Measurements from ENCODE around the gene RSRC2.
"Not testable (repeated sequence)": the region's sequence is repeated elsewhere in the genome, so short reads cannot be mapped to it uniquely, and the experiment has no call there.

- TF ChIP-seq, protein P1, sequence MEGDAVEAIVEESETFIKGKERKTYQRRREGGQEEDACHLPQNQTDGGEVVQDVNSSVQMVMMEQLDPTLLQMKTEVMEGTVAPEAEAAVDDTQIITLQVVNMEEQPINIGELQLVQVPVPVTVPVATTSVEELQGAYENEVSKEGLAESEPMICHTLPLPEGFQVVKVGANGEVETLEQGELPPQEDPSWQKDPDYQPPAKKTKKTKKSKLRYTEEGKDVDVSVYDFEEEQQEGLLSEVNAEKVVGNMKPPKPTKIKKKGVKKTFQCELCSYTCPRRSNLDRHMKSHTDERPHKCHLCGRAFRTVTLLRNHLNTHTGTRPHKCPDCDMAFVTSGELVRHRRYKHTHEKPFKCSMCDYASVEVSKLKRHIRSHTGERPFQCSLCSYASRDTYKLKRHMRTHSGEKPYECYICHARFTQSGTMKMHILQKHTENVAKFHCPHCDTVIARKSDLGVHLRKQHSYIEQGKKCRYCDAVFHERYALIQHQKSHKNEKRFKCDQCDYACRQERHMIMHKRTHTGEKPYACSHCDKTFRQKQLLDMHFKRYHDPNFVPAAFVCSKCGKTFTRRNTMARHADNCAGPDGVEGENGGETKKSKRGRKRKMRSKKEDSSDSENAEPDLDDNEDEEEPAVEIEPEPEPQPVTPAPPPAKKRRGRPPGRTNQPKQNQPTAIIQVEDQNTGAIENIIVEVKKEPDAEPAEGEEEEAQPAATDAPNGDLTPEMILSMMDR (IDR thresholded peaks at IDR 0.05), result not testable (repeated sequence)
- TF ChIP-seq POLR2A (IDR thresholded peaks at IDR 0.05), result not testable (repeated sequence)
Observed at GRCh38 chr12:122464317-122465042, 62.3 kb downstream of the RSRC2 start.
